GM12878 (cell line): ENCODE measurements around the gene CDK13. TPM values are rescaled to one million over a fixed set of nuclear protein-coding genes. Genes with fewer than 3 reads are reported as not detected.

Source experiments
- ATAC-seq: fragments of 200-7000 bp; cut with Tn5 transposase; 3 replicates; pipeline ENCODE4 v1.9.1; 2020; ENCODE audit warnings: mild to moderate bottlenecking, moderate library complexity
- BruUV-seq: library from RNA; stranded (reverse); fragments of 400-500 nt; replicated peaks from 2 replicates; lab custom pipeline; 2021; lab: Mats Ljungman, UMichigan
- CTCF ChIA-PET: fragments of 300-600 bp; sonication (Branson Sonifier 250); formaldehyde crosslinking; extraction: SDS; loops from one replicate; lab custom pipeline; 2021; ENCODE audit warnings: inconsistent platforms; lab: Yijun Ruan, JAX
- POLR2A ChIA-PET: fragments of 350-600 bp; formaldehyde crosslinking; extraction: SDS; loops from one replicate; lab custom pipeline; 2021; ENCODE audit warnings: inconsistent platforms; lab: Charles Lee
- RAD21 ChIA-PET: fragments of 300-600 bp; sonication (Branson Sonifier 250); formaldehyde crosslinking; loops from one replicate; lab custom pipeline; 2023; ENCODE audit warnings: antibody characterized with exemption; ENCODE audit not compliant: unreplicated experiment; lab: Charles Lee
- SMC1A ChIA-PET: fragments of 300-600 bp; sonication (Branson Sonifier 250); formaldehyde crosslinking; loops from one replicate; lab custom pipeline; 2023; ENCODE audit not compliant: unreplicated experiment, uncharacterized antibody; lab: Charles Lee
- DNase-seq: peaks from one replicate; pipeline ENCODE4 v3.0.0-alpha.2; 2011; ENCODE audit warnings: low read depth, low spot score
- FAIRE-seq: peaks from 3 replicates; lab custom pipeline; 2011; peaks lifted over from hg19 to GRCh38; lab: Jason Lieb, UNC
- H2AFZ ChIP-seq: 2 replicates; pipeline ENCODE4 v1.6.0; 2011; ENCODE audit warnings: low read depth, low read length, control low read depth; ENCODE audit not compliant: control insufficient read depth
- H3K27ac ChIP-seq: 2 replicates; pipeline ENCODE4 v1.5.1; 2011; ENCODE audit warnings: control low read depth; ENCODE audit not compliant: control insufficient read depth, insufficient read depth
- H3K27me3 ChIP-seq, 2 experiments: replicated peaks in 1 of 2; 2 replicates each; pipeline versions ENCODE4 v1.6.0 to v1.6.1; 2011; ENCODE audit warnings: low read length in 1 of 2; ENCODE audit not compliant: control insufficient read depth in 2 of 2, insufficient read depth in 2 of 2
- H3K36me3 ChIP-seq, 2 experiments: 2 replicates each; pipeline ENCODE4 v1.5.1; 2011; ENCODE audit warnings: low read length in 1 of 2; ENCODE audit not compliant: control insufficient read depth in 2 of 2, insufficient read depth in 2 of 2
- H3K4me1 ChIP-seq: 2 replicates; pipeline ENCODE4 v1.6.1; 2011; ENCODE audit warnings: mild to moderate bottlenecking, low read length, moderate library complexity, mixed read lengths; ENCODE audit not compliant: control insufficient read depth, insufficient read depth
- H3K4me2 ChIP-seq: 2 replicates; pipeline ENCODE4 v1.6.0; 2011; ENCODE audit warnings: control low read depth; ENCODE audit not compliant: control insufficient read depth, insufficient read depth
- H3K4me3 ChIP-seq: fragments of 200-600 bp; sonication (generic); 2 replicates; pipeline ENCODE4 v1.5.1; 2016
- H3K79me2 ChIP-seq: 2 replicates; pipeline ENCODE4 v1.6.0; 2011; ENCODE audit warnings: low read length; ENCODE audit not compliant: control insufficient read depth, insufficient read depth
- H3K9ac ChIP-seq: 2 replicates; pipeline ENCODE4 v1.8.0; 2011; ENCODE audit warnings: low read length, control low read depth, mixed read lengths; ENCODE audit not compliant: control insufficient read depth, insufficient read depth
- H3K9me3 ChIP-seq: replicated peaks from 3 replicates; pipeline ENCODE4 v1.5.1; 2011; ENCODE audit warnings: mild to moderate bottlenecking, low read length; ENCODE audit not compliant: control insufficient read depth, insufficient read depth
- H4K20me1 ChIP-seq: 2 replicates; pipeline ENCODE4 v1.6.0; 2011; ENCODE audit not compliant: control insufficient read depth, insufficient read depth
- BCLAF1 ChIP-seq: fragments of 450-650 bp; IDR thresholded peaks from 2 replicates; pipeline ENCODE4 v1.6.1; 2017; ENCODE audit warnings: antibody characterized with exemption, mild to moderate bottlenecking, moderate library complexity
- E4F1 ChIP-seq: fragments of 450-650 bp; IDR thresholded peaks from 2 replicates; pipeline ENCODE4 v1.6.1; 2018; ENCODE audit warnings: borderline replicate concordance, mild to moderate bottlenecking; ENCODE audit not compliant: partially characterized antibody
- EGR1 ChIP-seq, 2 experiments: IDR thresholded peaks; 1 replicate in 1 of 2; 2 replicates in 1 of 2; pipeline ENCODE4 v1.6.1; 2011 to 2012; ENCODE audit warnings: low read depth in 2 of 2, low read length in 2 of 2, borderline replicate concordance in 1 of 2, mild to moderate bottlenecking in 1 of 2, moderate library complexity in 1 of 2
- HDGF ChIP-seq: fragments of 450-650 bp; IDR thresholded peaks from 2 replicates; pipeline ENCODE4 v1.6.1; 2016; ENCODE audit warnings: antibody characterized with exemption
- KDM1A ChIP-seq: fragments of 200-600 bp; sonication (generic); IDR thresholded peaks from 2 replicates; pipeline ENCODE4 v1.6.1; 2016; ENCODE audit warnings: borderline replicate concordance
- PAX5 ChIP-seq: IDR thresholded peaks from 2 replicates; pipeline ENCODE4 v1.6.1; 2011; ENCODE audit warnings: low read depth, low read length, borderline replicate concordance
- SREBF1 ChIP-seq: IDR thresholded peaks from 2 replicates; pipeline ENCODE4 v1.6.1; 2012; ENCODE audit warnings: mild to moderate bottlenecking, low read length
- SRF ChIP-seq, 2 experiments: IDR thresholded peaks; 2 replicates each; pipeline ENCODE4 v1.6.1; 2011; ENCODE audit warnings: low read depth in 2 of 2, low read length in 2 of 2, mild to moderate bottlenecking in 1 of 2, moderate library complexity in 1 of 2
- ZNF274 ChIP-seq: IDR thresholded peaks from one replicate; pipeline ENCODE4 v1.8.0; 2011; ENCODE audit not compliant: insufficient read length, insufficient read depth
- WGBS: methylation state at CpG from one replicate; pipeline ENCODE4 v1.1.6; 2016; ENCODE audit warnings: low lambda C conversion rate; ENCODE audit not compliant: insufficient replicate concordance, insufficient coverage; ENCODE audit errors: missing lambda C conversion rate; 5-methylcytosine and 5-hydroxymethylcytosine counted together
- in situ Hi-C: fragments of 300-500 bp; cut with MboI; formaldehyde crosslinking; loops from 9 replicates; pipeline ENCODE4 v1.14.3; 2018; ENCODE audit warnings: mixed read lengths
- intact Hi-C: fragments of 100-400 bp; cut with micrococcal nuclease; formaldehyde crosslinking; loops from one replicate; pipeline ENCODE4 v1.14.2; 2022; ENCODE audit not compliant: unreplicated experiment
- polyA plus RNA-seq, 11 experiments: library from polyadenylated mRNA; depleted of rRNA in 4 of 11; unstranded in 6 of 11; stranded (reverse) in 5 of 11; fragments of >200 nt; fragmentation: Nextera tagmentation in 4 of 11; fragmentation: Illumina TruSeq in 1 of 11; extraction: Ambion mirVana in 4 of 11; extraction: Trizol in 1 of 11; gene quantifications; 1 replicate in 1 of 11; 2 replicates in 10 of 11; pipeline versions ENCODE4 v1.2.1 to v1.2.3, GENCODE V29; 2011 to 2016; ENCODE audit warnings: inconsistent platforms in 2 of 11, missing spikeins in 2 of 11, low read depth in 1 of 11
- total RNA-seq, 4 experiments: library from RNA; depleted of rRNA in 3 of 4; stranded (reverse); fragments of >200 nt in 3 of 4; fragmentation: Illumina TruSeq in 1 of 4; extraction: Trizol in 1 of 4; gene quantifications; 2 replicates each; pipeline versions ENCODE4 v1.2.1 to v1.2.3, GENCODE V29; 2013 to 2021

Gene CDK13
- total and polyA plus RNA-seq, 10 of the 15 experiments (the other 5 are each of a cell fraction or from before 2014, with no cell fraction given), result 10.8 to 44.4 (median 28.0) TPM

GRCh38 chr7:39987641-39988347, 37.7 kb downstream of the CDK13 start:
- Histone ChIP-seq H3K4me2 (no peak overlapping the region), H3K79me2 (peaks cover 39% of the 10 kb centered on the region), H3K27ac (no peak overlapping the region), H3K9me3 (no peaks in the 10 kb centered on the region; the same call in 2 of the 3 replicates), H3K27me3 (no peaks in the 10 kb centered on the region), H3K36me3 (no peaks in the 10 kb centered on the region; a peak in 1 of 4 replicates), H4K20me1 (no peaks in the 10 kb centered on the region), H2AFZ (no peak overlapping the region), H3K4me1 (peaks cover 5% of the 10 kb centered on the region; the same call in 1 of the 2 replicates), H3K4me3 (no peak overlapping the region), H3K9ac (no peak overlapping the region)
- ChIA-PET POLR2A (interaction anchor here (2.1 kb wide), 1 partner anchor 30 kb away, joined by 4 read pairs; no protein-coding TSS in a partner anchor), RAD21 (no interaction called here), SMC1A (interaction anchor here (1.1 kb wide), 1 partner anchor 9 kb away, joined by 3 read pairs; no protein-coding TSS in a partner anchor), CTCF (no interaction called here)
- WGBS, result 97% methylated on average over 9 of the region's 9 CpGs
- no TSS peak for BruUV-seq
- TF ChIP-seq BCLAF1 (no peak), HDGF (no peak), KDM1A (no peak), SRF (IDR thresholded peaks at IDR 0.05; ENCODE audit: low read depth in 2 of 2, low read length in 2 of 2) (no peak), ZNF274 (no peak), EGR1 (IDR thresholded peaks at IDR 0.05; ENCODE audit: borderline replicate concordance in 1 of 2, low read depth in 2 of 2, low read length in 2 of 2) (no peak), E4F1 (no peak), PAX5 (no peak), SREBF1 (no peak)
- in situ Hi-C loops, result no loop called here
- ATAC-seq (no peak), DNase-seq (no peak), FAIRE-seq (no peak)
- intact Hi-C loops, result no loop called here
